ENCODE results near the gene NETO1.

- TF ChIP-seq, protein P1, sequence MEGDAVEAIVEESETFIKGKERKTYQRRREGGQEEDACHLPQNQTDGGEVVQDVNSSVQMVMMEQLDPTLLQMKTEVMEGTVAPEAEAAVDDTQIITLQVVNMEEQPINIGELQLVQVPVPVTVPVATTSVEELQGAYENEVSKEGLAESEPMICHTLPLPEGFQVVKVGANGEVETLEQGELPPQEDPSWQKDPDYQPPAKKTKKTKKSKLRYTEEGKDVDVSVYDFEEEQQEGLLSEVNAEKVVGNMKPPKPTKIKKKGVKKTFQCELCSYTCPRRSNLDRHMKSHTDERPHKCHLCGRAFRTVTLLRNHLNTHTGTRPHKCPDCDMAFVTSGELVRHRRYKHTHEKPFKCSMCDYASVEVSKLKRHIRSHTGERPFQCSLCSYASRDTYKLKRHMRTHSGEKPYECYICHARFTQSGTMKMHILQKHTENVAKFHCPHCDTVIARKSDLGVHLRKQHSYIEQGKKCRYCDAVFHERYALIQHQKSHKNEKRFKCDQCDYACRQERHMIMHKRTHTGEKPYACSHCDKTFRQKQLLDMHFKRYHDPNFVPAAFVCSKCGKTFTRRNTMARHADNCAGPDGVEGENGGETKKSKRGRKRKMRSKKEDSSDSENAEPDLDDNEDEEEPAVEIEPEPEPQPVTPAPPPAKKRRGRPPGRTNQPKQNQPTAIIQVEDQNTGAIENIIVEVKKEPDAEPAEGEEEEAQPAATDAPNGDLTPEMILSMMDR (IDR thresholded peaks at IDR 0.05; ENCODE audit: low read depth, low read length, missing input control) = no peak
- TF ChIP-seq GABPA (IDR thresholded peaks at IDR 0.05 in 1 of 2, conservative IDR thresholded peaks at IDR 0.05 in 1 of 2) = no peak
- TF ChIP-seq, protein P2, sequence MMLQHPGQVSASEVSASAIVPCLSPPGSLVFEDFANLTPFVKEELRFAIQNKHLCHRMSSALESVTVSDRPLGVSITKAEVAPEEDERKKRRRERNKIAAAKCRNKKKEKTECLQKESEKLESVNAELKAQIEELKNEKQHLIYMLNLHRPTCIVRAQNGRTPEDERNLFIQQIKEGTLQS (IDR thresholded peaks at IDR 0.05) = no peak
Observed at GRCh38 chr18:72768681-72769229, 99.0 kb downstream of the NETO1 start.
